SK-N-SH (cell line): ENCODE results near the gene SEMA3D.

Source experiments
- CTCF ChIP-seq: fragments of 200-600 bp; sonication (generic); IDR thresholded peaks from 2 replicates; pipeline ENCODE4 v1.6.1; 2017; ENCODE audit warnings: antibody characterized with exemption, mild to moderate bottlenecking, moderate library complexity
- ELF1 ChIP-seq: IDR thresholded peaks from 2 replicates; pipeline ENCODE4 v1.4.0; 2012
- MAX ChIP-seq: IDR thresholded peaks from 2 replicates; pipeline ENCODE4 v1.4.0; 2012; ENCODE audit warnings: low read depth
- POLR2AphosphoS5 ChIP-seq: IDR thresholded peaks from 2 replicates; pipeline ENCODE4 v1.6.1; 2012; ENCODE audit warnings: low read depth, low read length
- RAD21 ChIP-seq: IDR thresholded peaks from 2 replicates; pipeline ENCODE4 v1.6.1; 2012; ENCODE audit warnings: mild to moderate bottlenecking, low read length
- RCOR1 ChIP-seq: fragments of 150-350 bp; IDR thresholded peaks from 2 replicates; pipeline ENCODE4 v1.6.1; 2017; ENCODE audit warnings: antibody characterized with exemption, low read length
- RFX5 ChIP-seq: IDR thresholded peaks from 2 replicates; pipeline ENCODE4 v1.6.1; 2012; ENCODE audit warnings: mild to moderate bottlenecking, improper control_type of control experiment, low read length

- TF ChIP-seq POLR2AphosphoS5 (no peak), CTCF (no peak), RAD21 (no peak), ELF1 (no peak), RFX5 (no peak), RCOR1 (no peak), MAX (no peak)
Measured at GRCh38 chr7:85126383-85126782, 60.5 kb downstream of the SEMA3D start.
